H1 (cell line): ENCODE results near the gene OR2V2. TPM values are rescaled to one million over a fixed set of nuclear protein-coding genes. Genes with fewer than 3 reads are reported as not detected.

Experiments
- CTCF ChIA-PET: fragments of 300-600 bp; sonication (Branson Sonifier 250); formaldehyde crosslinking; loops from one replicate; lab custom pipeline; 2021; ENCODE audit not compliant: partially characterized antibody; lab: Charles Lee
- POLR2A ChIA-PET: fragments of 300-600 bp; sonication (Branson Sonifier 250); formaldehyde crosslinking; loops from one replicate; lab custom pipeline; 2021; ENCODE audit warnings: inconsistent platforms; ENCODE audit not compliant: partially characterized antibody; lab: Charles Lee
- DNase-seq, 2 experiments: peaks; one replicate each; pipeline versions ENCODE4 v3.0.0 to v3.0.0-alpha.2; 2010 to 2022; ENCODE audit warnings: low spot score in 2 of 2, low read depth in 1 of 2, mixed read lengths in 1 of 2
- FAIRE-seq: peaks from 2 replicates; lab custom pipeline; 2011; peaks lifted over from hg19 to GRCh38; lab: Jason Lieb, UNC
- H2AFZ ChIP-seq: 2 replicates; pipeline ENCODE4 v1.8.1; 2012; ENCODE audit warnings: low read length, inconsistent platforms
- H2AK5ac ChIP-seq: 2 replicates; pipeline ENCODE4 v1.6.1; 2013; ENCODE audit warnings: low read depth, low read length
- H2BK120ac ChIP-seq: replicated peaks from 2 replicates; pipeline ENCODE3; 2013; ENCODE audit warnings: low read depth, low read length, inconsistent platforms
- H2BK12ac ChIP-seq: 2 replicates; pipeline ENCODE4 v1.6.1; 2013; ENCODE audit warnings: low read depth, low read length
- H2BK15ac ChIP-seq: 2 replicates; pipeline ENCODE4 v1.6.1; 2013; ENCODE audit warnings: low read length
- H2BK20ac ChIP-seq: 2 replicates; pipeline ENCODE4 v1.6.1; 2013; ENCODE audit warnings: low read length
- H2BK5ac ChIP-seq: 2 replicates; pipeline ENCODE4 v1.6.1; 2013; ENCODE audit warnings: low read depth, low read length
- H3K14ac ChIP-seq: 2 replicates; pipeline ENCODE4 v1.6.1; 2013; ENCODE audit warnings: inconsistent platforms; ENCODE audit not compliant: insufficient read length
- H3K18ac ChIP-seq: 2 replicates; pipeline ENCODE4 v1.6.1; 2013; ENCODE audit warnings: low read length; ENCODE audit errors: extremely low read depth
- H3K23ac ChIP-seq: 2 replicates; pipeline ENCODE4 v1.6.1; 2013; ENCODE audit warnings: inconsistent platforms; ENCODE audit not compliant: insufficient read length
- H3K23me2 ChIP-seq: 2 replicates; pipeline ENCODE4 v1.6.1; 2013; ENCODE audit warnings: low read depth, low read length
- H3K27ac ChIP-seq: 2 replicates; pipeline ENCODE4 v1.6.1; 2011; ENCODE audit warnings: low read depth, low read length, inconsistent platforms
- H3K27me3 ChIP-seq, 4 experiments: replicated peaks in 1 of 4; 1 replicate in 1 of 4; 2 replicates in 3 of 4; pipeline versions ENCODE4 v1.6.1 to v1.8.1; 2011 to 2013; ENCODE audit warnings: low read length in 3 of 4, mild to moderate bottlenecking in 3 of 4, inconsistent platforms in 2 of 4, mixed read lengths in 2 of 4, moderate library complexity in 1 of 4; ENCODE audit not compliant: control insufficient read depth in 3 of 4, insufficient read depth in 3 of 4; ENCODE audit errors: extremely low read depth in 1 of 4
- H3K36me3 ChIP-seq, 4 experiments: 2 replicates each; pipeline versions ENCODE4 v1.6.1 to v1.8.1; 2011 to 2013; ENCODE audit warnings: mild to moderate bottlenecking in 4 of 4, low read length in 3 of 4, moderate library complexity in 2 of 4, control low read depth in 1 of 4, inconsistent platforms in 1 of 4; ENCODE audit not compliant: insufficient read depth in 4 of 4, control insufficient read depth in 2 of 4
- H3K4ac ChIP-seq: replicated peaks from 2 replicates; pipeline ENCODE3; 2013; ENCODE audit warnings: low read length, low read depth, mixed read lengths, inconsistent platforms; ENCODE audit not compliant: insufficient read length
- H3K4me1 ChIP-seq, 4 experiments: replicated peaks in 1 of 4; 1 replicate in 1 of 4; 2 replicates in 3 of 4; pipeline versions ENCODE4 v1.6.1 to v1.8.1; 2011 to 2013; ENCODE audit warnings: low read length in 3 of 4, inconsistent platforms in 2 of 4, mixed read lengths in 1 of 4; ENCODE audit not compliant: insufficient read depth in 4 of 4, control insufficient read depth in 3 of 4
- H3K4me2 ChIP-seq, 2 experiments: 2 replicates each; pipeline versions ENCODE4 v1.6.1 to v1.8.1; 2011 to 2013; ENCODE audit warnings: low read depth in 2 of 2, low read length in 2 of 2, control low read depth in 1 of 2, inconsistent platforms in 1 of 2, mild to moderate bottlenecking in 1 of 2; ENCODE audit not compliant: insufficient read depth in 1 of 2
- H3K4me3 ChIP-seq, 4 experiments: fragments of 200-600, 300-600 bp in 1 of 4; sonication (generic), shearing (Covaris generic), sonication (Bioruptor Twin) in 1 of 4; 2 replicates each; pipeline versions ENCODE4 v1.5.1 to v1.8.1; 2011 to 2016; ENCODE audit warnings: low read length in 4 of 4, low read depth in 3 of 4, control low read depth in 2 of 4, inconsistent platforms in 2 of 4, mild to moderate bottlenecking in 2 of 4, mixed read lengths in 1 of 4, moderate library complexity in 1 of 4; ENCODE audit not compliant: insufficient read depth in 2 of 4; ENCODE audit errors: extremely low read depth in 1 of 4
- H3K56ac ChIP-seq: replicated peaks from 2 replicates; pipeline ENCODE3; 2013; ENCODE audit warnings: low read depth, mild to moderate bottlenecking, mixed read lengths, low read length, inconsistent platforms; ENCODE audit not compliant: insufficient read length
- H3K79me1 ChIP-seq: 2 replicates; pipeline ENCODE4 v1.6.1; 2013; ENCODE audit warnings: low read depth, low read length, control low read depth
- H3K79me2 ChIP-seq, 2 experiments: 2 replicates each; pipeline versions ENCODE4 v1.6.1 to v1.8.1; 2012 to 2013; ENCODE audit warnings: low read length in 2 of 2, mild to moderate bottlenecking in 2 of 2, inconsistent platforms in 1 of 2; ENCODE audit not compliant: insufficient read depth in 2 of 2, control insufficient read depth in 1 of 2
- H3K9ac ChIP-seq, 4 experiments: replicated peaks in 1 of 4; 1 replicate in 1 of 4; 2 replicates in 3 of 4; pipeline versions ENCODE4 v1.6.1 to v1.8.1; 2011 to 2013; ENCODE audit warnings: low read depth in 3 of 4, low read length in 3 of 4, control low read depth in 2 of 4, mild to moderate bottlenecking in 2 of 4, moderate library complexity in 2 of 4, inconsistent platforms in 1 of 4; ENCODE audit errors: extremely low read depth in 1 of 4
- H3K9me3 ChIP-seq, 2 experiments: 2 replicates each; pipeline versions ENCODE4 v1.6.1 to v1.8.1; 2012 to 2013; ENCODE audit warnings: mild to moderate bottlenecking in 2 of 2, moderate library complexity in 2 of 2, control low read depth in 1 of 2, inconsistent platforms in 1 of 2, low read depth in 1 of 2, low read length in 1 of 2, mixed read lengths in 1 of 2; ENCODE audit not compliant: insufficient read depth in 2 of 2
- H4K20me1 ChIP-seq, 2 experiments: replicated peaks in 1 of 2; 2 replicates each; pipeline versions ENCODE3 to v1.8.1; 2011 to 2013; ENCODE audit warnings: inconsistent platforms in 2 of 2, low read length in 2 of 2, mild to moderate bottlenecking in 1 of 2; ENCODE audit not compliant: insufficient read depth in 2 of 2, control insufficient read depth in 1 of 2
- H4K5ac ChIP-seq: 2 replicates; pipeline ENCODE4 v1.6.1; 2013; ENCODE audit warnings: low read length, low read depth, mixed read lengths, inconsistent platforms; ENCODE audit not compliant: insufficient read length
- H4K8ac ChIP-seq: 2 replicates; pipeline ENCODE4 v1.8.0; 2013; ENCODE audit warnings: mild to moderate bottlenecking, moderate library complexity, low read length, inconsistent platforms; ENCODE audit not compliant: insufficient read depth; ENCODE audit errors: extremely low read depth
- H4K91ac ChIP-seq: replicated peaks from 2 replicates; pipeline ENCODE3; 2013; ENCODE audit warnings: low read length, mixed read lengths, inconsistent platforms; ENCODE audit not compliant: insufficient read length
- FOSL1 ChIP-seq: IDR thresholded peaks from 2 replicates; pipeline ENCODE4 v1.6.1; 2011; ENCODE audit warnings: mild to moderate bottlenecking, low read depth, low read length, moderate library complexity; ENCODE audit not compliant: insufficient read depth
- NANOG ChIP-seq: IDR thresholded peaks from 2 replicates; pipeline ENCODE4 v1.6.1; 2011; ENCODE audit warnings: low read length, low read depth, mild to moderate bottlenecking, inconsistent platforms; ENCODE audit not compliant: insufficient read depth, poor library complexity, severe bottlenecking
- YY1 ChIP-seq: IDR thresholded peaks from 2 replicates; pipeline ENCODE4 v1.6.1; 2011; ENCODE audit warnings: low read depth, mild to moderate bottlenecking, low read length
- WGBS, 2 experiments: shearing (Covaris generic) in 1 of 2; methylation state at CpG; one replicate each; pipeline versions ENCODE4 v1.1.6 to v1.1.7; 2013 to 2015; ENCODE audit warnings: low lambda C conversion rate in 2 of 2, mixed read lengths in 2 of 2, inconsistent platforms in 1 of 2, low coverage in 1 of 2, missing lambda C conversion rate in 1 of 2; ENCODE audit not compliant: insufficient replicate concordance in 2 of 2, insufficient coverage in 1 of 2, insufficient read length in 1 of 2; ENCODE audit errors: extremely low coverage in 1 of 2, missing lambda C conversion rate in 1 of 2; 5-methylcytosine and 5-hydroxymethylcytosine counted together
- polyA plus RNA-seq, 7 experiments: library from polyadenylated mRNA; depleted of rRNA in 3 of 7; stranded (reverse) in 5 of 7; unstranded in 2 of 7; fragments of >200 nt in 5 of 7; fragments of 200-250 nt in 2 of 7; gene quantifications; 1 replicate in 5 of 7; 2 replicates in 1 of 7; 4 replicates in 1 of 7; pipeline versions ENCODE4 v1.2.1 to v1.2.3, GENCODE V29; 2011 to 2013; ENCODE audit warnings: missing spikeins in 2 of 7, mixed read lengths in 2 of 7
- total RNA-seq: library from RNA; stranded (reverse); fragmentation: NEBNext Ultra II Directional; extraction: Animal tissue kit (Norgen Biotek cat#: 25700); gene quantifications from 2 replicates; pipeline ENCODE4 v1.2.1, GENCODE V29; 2021

The OR2V2 gene
- total and polyA plus RNA-seq, 2 of the 8 experiments (the other 6 are each of a cell fraction or from before 2014, with no cell fraction given): not detected

GRCh38 chr5:181120306-181120705, 27.1 kb upstream of the OR2V2 start:
- no peak for FAIRE-seq
- no peak overlapping the region for H3K14ac ChIP-seq
- H2BK20ac ChIP-seq: no peak overlapping the region
- H3K4ac ChIP-seq: no peak overlapping the region
- no peaks in the 10 kb centered on the region for H3K36me3 ChIP-seq
- no peaks in the 10 kb centered on the region for H3K79me1 ChIP-seq
- no peak overlapping the region for H2BK120ac ChIP-seq
- H4K8ac ChIP-seq: no peak overlapping the region
- no peak overlapping the region for H3K9ac ChIP-seq
- POLR2A ChIA-PET: no interaction called here
- no peaks in the 10 kb centered on the region for H4K20me1 ChIP-seq
- TF ChIP-seq NANOG: no peak
- TF ChIP-seq YY1: no peak
- no peak for TF ChIP-seq FOSL1
- TF ChIP-seq, all 59 proteins: peak for 0
- Histone ChIP-seq H3K79me2 (no peaks in the 10 kb centered on the region), H3K27ac (no peak overlapping the region), H4K91ac (no peak overlapping the region), H2AFZ (no peak overlapping the region), H3K23me2 (peaks cover 1% of the 10 kb centered on the region; the same call in 1 of the 2 replicates), H3K4me3 (no peak overlapping the region), H2BK15ac (no peak overlapping the region), H3K27me3 (peaks cover 0 to 21% (median 9%) of the 10 kb centered on the region in 4 experiments; a peak in 5 of 7 replicates), H2BK12ac (no peak overlapping the region), H2BK5ac (no peak overlapping the region), H3K23ac (no peak overlapping the region), H4K5ac (no peak overlapping the region), H3K56ac (no peak overlapping the region), H3K4me2 (no peak overlapping the region), H2AK5ac (no peak overlapping the region), H3K18ac (no peak overlapping the region), H3K9me3 (no peaks in the 10 kb centered on the region; a peak in 1 of 4 replicates), H3K4me1 (peaks cover 0 to 2% (median 0%) of the 10 kb centered on the region in 4 experiments; a peak in 3 of 7 replicates)
- DNase-seq: no peak
- WGBS, 2 experiments: 85% methylated on average over 4 of the region's 4 CpGs; no CpG with 5 or more reads in 1 of the 2 experiments
- CTCF ChIA-PET: interaction anchor here (1.4 to 3.0 kb wide), 2 partner anchors 9 to 30 kb away, joined by 4 to 10 read pairs; no protein-coding TSS in a partner anchor
